IMR-90 (cell line): ENCODE measurements around the gene LIMCH1. TPM values are rescaled to one million over a fixed set of nuclear protein-coding genes. Genes with fewer than 3 reads are reported as not detected.

Experiments
- ATAC-seq: fragments of 200-7000 bp; cut with Tn5 transposase; 2 replicates; pipeline ENCODE4 v1.9.1; 2020; ENCODE audit warnings: low read depth, mild to moderate bottlenecking, moderate library complexity
- BruUV-seq: library from RNA; stranded (reverse); fragments of 400-500 nt; replicated peaks from 2 replicates; lab custom pipeline; 2021; lab: Mats Ljungman, UMichigan
- CTCF ChIA-PET: fragments of 300-600 bp; formaldehyde crosslinking; extraction: SDS; loops from one replicate; lab custom pipeline; 2021; ENCODE audit warnings: antibody characterized with exemption; lab: Yijun Ruan, JAX
- POLR2A ChIA-PET: fragments of 300-600 bp; sonication (Branson Sonifier 250); formaldehyde crosslinking; loops from one replicate; lab custom pipeline; 2022; ENCODE audit warnings: antibody characterized with exemption; ENCODE audit not compliant: unreplicated experiment; lab: Charles Lee
- DNase-seq: peaks from one replicate; pipeline ENCODE4 v3.0.0; 2013
- H2AFZ ChIP-seq: replicated peaks from 2 replicates; pipeline ENCODE3; 2013; ENCODE audit warnings: low read length, mild to moderate bottlenecking; ENCODE audit not compliant: poor library complexity
- H2AK5ac ChIP-seq: 2 replicates; pipeline ENCODE4 v1.6.1; 2013; ENCODE audit warnings: low read depth, low read length, inconsistent platforms
- H2AK9ac ChIP-seq: replicated peaks from 2 replicates; pipeline ENCODE3; 2013; ENCODE audit warnings: mild to moderate bottlenecking, low read depth, low read length, moderate library complexity; ENCODE audit not compliant: poor library complexity
- H2BK120ac ChIP-seq: 2 replicates; pipeline ENCODE4 v1.6.1; 2013; ENCODE audit warnings: low read depth, low read length, inconsistent platforms
- H2BK15ac ChIP-seq: 3 replicates; pipeline ENCODE4 v1.6.1; 2013; ENCODE audit warnings: low read depth, low read length, inconsistent platforms
- H2BK20ac ChIP-seq: 2 replicates; pipeline ENCODE4 v1.6.1; 2013; ENCODE audit warnings: low read depth, mild to moderate bottlenecking, inconsistent platforms, low read length, moderate library complexity
- H2BK5ac ChIP-seq: 2 replicates; pipeline ENCODE4 v1.6.1; 2013; ENCODE audit warnings: mild to moderate bottlenecking, low read depth, low read length, inconsistent platforms; ENCODE audit not compliant: poor library complexity, severe bottlenecking
- H3K14ac ChIP-seq: replicated peaks from 2 replicates; pipeline ENCODE4 v1.6.1; 2013; ENCODE audit warnings: low read depth, low read length, inconsistent platforms
- H3K18ac ChIP-seq: 2 replicates; pipeline ENCODE4 v1.6.1; 2013; ENCODE audit warnings: low read depth, low read length, control low read depth
- H3K23ac ChIP-seq: 2 replicates; pipeline ENCODE4 v1.6.1; 2013; ENCODE audit warnings: low read depth, low read length, inconsistent platforms
- H3K27ac ChIP-seq: 2 replicates; pipeline ENCODE4 v1.5.1; 2013; ENCODE audit warnings: mild to moderate bottlenecking, control low read depth, low read length; ENCODE audit not compliant: insufficient read depth
- H3K27me3 ChIP-seq: 2 replicates; pipeline ENCODE4 v1.6.1; 2013; ENCODE audit warnings: low read length; ENCODE audit not compliant: control insufficient read depth, insufficient read depth
- H3K36me3 ChIP-seq: 2 replicates; pipeline ENCODE4 v1.6.1; 2013; ENCODE audit warnings: low read length, mixed read lengths; ENCODE audit not compliant: control insufficient read depth, insufficient read depth
- H3K4ac ChIP-seq: 2 replicates; pipeline ENCODE4 v1.6.1; 2013; ENCODE audit warnings: low read depth, low read length, inconsistent platforms
- H3K4me1 ChIP-seq: 2 replicates; pipeline ENCODE4 v1.6.1; 2013; ENCODE audit warnings: low read length, mixed read lengths; ENCODE audit not compliant: control insufficient read depth, insufficient read depth
- H3K4me2 ChIP-seq: 2 replicates; pipeline ENCODE4 v1.6.1; 2013; ENCODE audit warnings: low read depth, mild to moderate bottlenecking, control low read depth, low read length, moderate library complexity
- H3K4me3 ChIP-seq: 2 replicates; pipeline ENCODE4 v1.5.1; 2013; ENCODE audit warnings: low read depth, mild to moderate bottlenecking, control low read depth, low read length, moderate library complexity; ENCODE audit not compliant: insufficient read depth
- H3K56ac ChIP-seq: 2 replicates; pipeline ENCODE4 v1.6.1; 2013; ENCODE audit warnings: low read length, inconsistent platforms; ENCODE audit not compliant: insufficient read depth; ENCODE audit errors: extremely low read depth
- H3K79me1 ChIP-seq, 2 experiments: 2 replicates each; pipeline ENCODE4 v1.6.1; 2013; ENCODE audit warnings: low read length in 2 of 2, inconsistent platforms in 1 of 2, low read depth in 1 of 2
- H3K9ac ChIP-seq: 2 replicates; pipeline ENCODE4 v1.6.1; 2013; ENCODE audit warnings: low read depth, low read length, control low read depth
- H3K9me1 ChIP-seq: 2 replicates; pipeline ENCODE4 v1.6.1; 2013; ENCODE audit warnings: low read length, inconsistent platforms; ENCODE audit not compliant: insufficient read depth
- H3K9me3 ChIP-seq: 2 replicates; pipeline ENCODE4 v1.6.1; 2013; ENCODE audit warnings: low read length; ENCODE audit not compliant: control insufficient read depth, insufficient read depth
- H4K20me1 ChIP-seq: 2 replicates; pipeline ENCODE4 v1.6.1; 2013; ENCODE audit warnings: low read length, inconsistent platforms; ENCODE audit not compliant: insufficient read depth
- H4K5ac ChIP-seq: 2 replicates; pipeline ENCODE4 v1.6.1; 2013; ENCODE audit warnings: mild to moderate bottlenecking, low read depth, low read length, control low read depth
- H4K8ac ChIP-seq, 2 experiments: 2 replicates each; pipeline ENCODE4 v1.6.1; 2013; ENCODE audit warnings: low read depth in 2 of 2, low read length in 2 of 2, control low read depth in 1 of 2, inconsistent platforms in 1 of 2
- H4K91ac ChIP-seq: 2 replicates; pipeline ENCODE4 v1.6.1; 2013; ENCODE audit warnings: low read depth, low read length, inconsistent platforms; ENCODE audit not compliant: insufficient read depth
- BHLHE40 ChIP-seq: fragments of 150-350 bp; IDR thresholded peaks from 2 replicates; pipeline ENCODE4 v1.6.1; 2016; ENCODE audit warnings: mild to moderate bottlenecking, low read depth, low read length
- CEBPB ChIP-seq: IDR thresholded peaks from 2 replicates; pipeline ENCODE4 v1.6.1; 2012; ENCODE audit warnings: low read depth, low read length, improper control_type of control experiment
- CHD1 ChIP-seq: IDR thresholded peaks from 2 replicates; pipeline ENCODE4 v1.6.1; 2012; ENCODE audit warnings: low read depth, low read length, improper control_type of control experiment
- CTCF ChIP-seq: conservative IDR thresholded peaks from 2 replicates; pipeline ENCODE4 v1.5.1; 2012; ENCODE audit warnings: mild to moderate bottlenecking, low read depth, low read length, improper control_type of control experiment
- ELK1 ChIP-seq: fragments of 150-350 bp; IDR thresholded peaks from 2 replicates; pipeline ENCODE4 v1.6.1; 2016; ENCODE audit warnings: low read depth, mild to moderate bottlenecking, low read length, moderate library complexity, borderline replicate concordance
- FOS ChIP-seq: fragments of 150-350 bp; IDR thresholded peaks from 2 replicates; pipeline ENCODE4 v1.6.1; 2016; ENCODE audit warnings: low read depth, low read length
- MAFK ChIP-seq: IDR thresholded peaks from 2 replicates; pipeline ENCODE4 v1.6.1; 2012; ENCODE audit warnings: low read depth, low read length, improper control_type of control experiment
- MXI1 ChIP-seq: IDR thresholded peaks from 2 replicates; pipeline ENCODE4 v1.6.1; 2012; ENCODE audit warnings: low read depth, mild to moderate bottlenecking, low read length, moderate library complexity, borderline replicate concordance
- NFE2L2 ChIP-seq: fragments of 150-350 bp; IDR thresholded peaks from 2 replicates; pipeline ENCODE4 v1.6.1; 2016; ENCODE audit warnings: low read depth, mild to moderate bottlenecking, low read length
- POLR2A ChIP-seq: IDR thresholded peaks from 2 replicates; pipeline ENCODE4 v1.6.1; 2012; ENCODE audit warnings: mild to moderate bottlenecking, low read depth, low read length
- RCOR1 ChIP-seq: IDR thresholded peaks from 2 replicates; pipeline ENCODE4 v1.6.1; 2012; ENCODE audit warnings: mild to moderate bottlenecking, low read length, improper control_type of control experiment; ENCODE audit not compliant: insufficient replicate concordance
- RFX5 ChIP-seq: IDR thresholded peaks from 2 replicates; pipeline ENCODE4 v1.8.0; 2012; ENCODE audit warnings: low read depth, mild to moderate bottlenecking, low read length, moderate library complexity
- SMC3 ChIP-seq: fragments of 150-350 bp; IDR thresholded peaks from 2 replicates; pipeline ENCODE4 v1.6.1; 2016; ENCODE audit warnings: low read depth, mild to moderate bottlenecking, antibody characterized with exemption, low read length, moderate library complexity
- USF2 ChIP-seq: fragments of 150-350 bp; IDR thresholded peaks from 2 replicates; pipeline ENCODE4 v1.6.1; 2017; ENCODE audit warnings: mild to moderate bottlenecking, antibody characterized with exemption, low read length, low read depth
- dilution Hi-C: fragments of 300-500 bp; cut with HindIII; formaldehyde crosslinking; loops from one replicate; pipeline ENCODE4 v1.14.3; 2018; ENCODE audit warnings: low sequenced_read_pairs; ENCODE audit not compliant: unreplicated experiment
- in situ Hi-C: fragments of 300-500 bp; cut with MboI; formaldehyde crosslinking; loops from 3 replicates; pipeline ENCODE4 v1.14.3; 2019; ENCODE audit warnings: low sequenced_read_pairs, inconsistent platforms, mixed read lengths
- intact Hi-C: fragments of 100-400 bp; cut with micrococcal nuclease; formaldehyde crosslinking; loops from 2 replicates; pipeline ENCODE4 v1.10.0; 2022
- polyA plus RNA-seq, 3 experiments: library from polyadenylated mRNA; depleted of rRNA; stranded (reverse); fragments of >200 nt; gene quantifications; 2 replicates each; pipeline ENCODE4 v1.2.3, GENCODE V29; 2012; ENCODE audit warnings: low replicate concordance in 1 of 3
- total RNA-seq: library from RNA; depleted of rRNA; stranded (reverse); fragments of >200 nt; gene quantifications from 2 replicates; pipeline ENCODE4 v1.2.3, GENCODE V29; 2012

The LIMCH1 gene
- total and polyA plus RNA-seq, 2 of the 4 experiments (the other 2 are of a cell fraction): 0.89 to 2.9 TPM

GRCh38 chr4:41597494-41597893 is 59.5 kb downstream of the LIMCH1 start:
- no peak overlapping the region for H3K4ac ChIP-seq
- H2BK120ac ChIP-seq: no peak overlapping the region
- H3K9me3 ChIP-seq: no peaks in the 10 kb centered on the region
- intact Hi-C loops: no loop called here
- H2BK15ac ChIP-seq: no peak overlapping the region
- no peak overlapping the region for H3K56ac ChIP-seq
- TF ChIP-seq CTCF (no peak), USF2 (no peak), POLR2A (no peak), CEBPB (no peak), MAFK (no peak), BHLHE40 (no peak), NFE2L2 (no peak), CHD1 (no peak), RFX5 (no peak), MXI1 (no peak), RCOR1 (no peak), ELK1 (no peak), SMC3 (no peak), FOS (no peak)
- dilution Hi-C loops: no loop called here
- CTCF ChIA-PET: no interaction called here
- H3K27me3 ChIP-seq: no peaks in the 10 kb centered on the region; the same call in 1 of the 2 replicates
- H2BK20ac ChIP-seq: no peak overlapping the region
- H4K5ac ChIP-seq: no peak overlapping the region
- H3K4me2 ChIP-seq: no peak overlapping the region
- no peak overlapping the region for H4K8ac ChIP-seq
- no peaks in the 10 kb centered on the region for H3K36me3 ChIP-seq
- in situ Hi-C loops: no loop called here
- no peak overlapping the region for H3K14ac ChIP-seq
- H3K9me1 ChIP-seq: no peaks in the 10 kb centered on the region
- H3K4me1 ChIP-seq: no peaks in the 10 kb centered on the region
- no peak overlapping the region for H3K9ac ChIP-seq
- H2BK5ac ChIP-seq: no peak overlapping the region
- no peak overlapping the region for H3K27ac ChIP-seq
- no peak overlapping the region for H2AFZ ChIP-seq
- POLR2A ChIA-PET: no interaction called here
- no peak overlapping the region for H2AK5ac ChIP-seq
- no peaks in the 10 kb centered on the region for H3K79me1 ChIP-seq
- H4K20me1 ChIP-seq: no peaks in the 10 kb centered on the region
- no peak overlapping the region for H3K4me3 ChIP-seq
- H3K18ac ChIP-seq: no peak overlapping the region
- no peak for DNase-seq
- no peak overlapping the region for H4K91ac ChIP-seq
- no peak for ATAC-seq
- H3K23ac ChIP-seq: no peak overlapping the region
- no TSS peak for BruUV-seq
- no peak overlapping the region for H2AK9ac ChIP-seq
